Breast epithelium (tissue), 4 donors: ENCODE results near the gene HELZ. TPM values are rescaled to one million over a fixed set of nuclear protein-coding genes. Genes with fewer than 3 reads are reported as not detected.

Experiments
- DNase-seq, 2 donors: peaks; one replicate each; pipeline ENCODE4 v3.0.0-alpha.2; 2019; ENCODE audit warnings: low spot score in 2 of 2
- H3K27ac ChIP-seq, 2 donors: fragments of 200-600 bp; sonication (generic) in 1 of 2; one replicate each; pipeline ENCODE4 v1.5.1; 2016 to 2019; ENCODE audit warnings: mild to moderate bottlenecking in 1 of 2
- H3K27me3 ChIP-seq, 2 donors: fragments of 200-600 bp; sonication (generic) in 1 of 2; one replicate each; pipeline versions ENCODE4 v1.5.1 to v1.6.0; 2017 to 2019; ENCODE audit warnings: control low read depth in 1 of 2, mild to moderate bottlenecking in 1 of 2
- H3K36me3 ChIP-seq: fragments of 200-600 bp; one replicate; pipeline ENCODE4 v1.5.1; 2019
- H3K4me1 ChIP-seq, 2 donors: fragments of 200-600 bp; sonication (generic); one replicate each; pipeline ENCODE4 v1.5.1; 2016 to 2019; ENCODE audit warnings: control low read depth in 1 of 2
- H3K4me3 ChIP-seq, 3 donors: fragments of 200-600 bp; sonication (generic); 1 replicate in 2 of 3; 2 replicates in 1 of 3; pipeline ENCODE4 v1.5.1; 2016 to 2019; ENCODE audit warnings: mild to moderate bottlenecking in 3 of 3, moderate library complexity in 2 of 3
- H3K9me3 ChIP-seq, 2 donors: fragments of 200-600 bp; sonication (generic) in 1 of 2; one replicate each; pipeline ENCODE4 v1.5.1; 2016 to 2019; ENCODE audit warnings: control low read depth in 1 of 2
- CTCF ChIP-seq, 3 donors: fragments of 450-650 bp; IDR thresholded peaks; one replicate each; pipeline ENCODE4 v1.5.1; 2016 to 2017; ENCODE audit warnings: antibody characterized with exemption in 3 of 3, mild to moderate bottlenecking in 3 of 3, moderate library complexity in 3 of 3
- POLR2A ChIP-seq: fragments of 450-650 bp; IDR thresholded peaks from one replicate; pipeline ENCODE4 v1.6.1; 2016; ENCODE audit warnings: antibody characterized with exemption, mild to moderate bottlenecking, moderate library complexity
- POLR2AphosphoS5 ChIP-seq, 3 donors: sonication (generic); formaldehyde crosslinking; IDR thresholded peaks; one replicate each; pipeline ENCODE4 v1.6.1; 2017; ENCODE audit warnings: antibody characterized with exemption in 3 of 3
- intact Hi-C: fragments of 100-400 bp; cut with DNase I; formaldehyde crosslinking; loops from one replicate; pipeline ENCODE4 v1.15.1; 2023; ENCODE audit warnings: low total_unique reads
- total RNA-seq, 3 donors: library from RNA; depleted of rRNA; stranded (reverse); fragments of >200 nt; gene quantifications; one replicate each; pipeline ENCODE4 v1.1.0, GENCODE V29; 2016

HELZ gene
- total RNA-seq, 3 donors from 2014 or later, result 66.5 to 104 (median 79.8) TPM

GRCh38 chr17:67021743-67022450 lies 223.1 kb downstream of the HELZ start:
- intact Hi-C loops, result no loop called here
- Histone ChIP-seq H3K4me3 (no peak overlapping the region), H3K36me3 (no peaks in the 10 kb centered on the region), H3K4me1 (no peaks in the 10 kb centered on the region), H3K27me3 (no peaks in the 10 kb centered on the region), H3K27ac (no peak overlapping the region), H3K9me3 (no peaks in the 10 kb centered on the region)
- no peak for DNase-seq
- TF ChIP-seq CTCF (IDR thresholded peaks at IDR 0.05) (no peak), POLR2A (no peak), POLR2AphosphoS5 (IDR thresholded peaks at IDR 0.05) (no peak)

GRCh38 chr17:67021196-67021595 lies 223.8 kb downstream of the HELZ start:
- no peaks in the 10 kb centered on the region for H3K27me3 ChIP-seq
- TF ChIP-seq POLR2A (no peak), POLR2AphosphoS5 (IDR thresholded peaks at IDR 0.05) (no peak), CTCF (IDR thresholded peaks at IDR 0.05) (no peak)
- no peaks in the 10 kb centered on the region for H3K9me3 ChIP-seq
- no peak overlapping the region for H3K27ac ChIP-seq
- no peaks in the 10 kb centered on the region for H3K4me1 ChIP-seq
- H3K36me3 ChIP-seq, result no peaks in the 10 kb centered on the region
- intact Hi-C loops, result no loop called here
- H3K4me3 ChIP-seq, result no peak overlapping the region
- DNase-seq, result no peak

Other genes starting within 250 kb of the HELZ start
- gene CACNG1, start 200.6 kb downstream of the HELZ start, total RNA-seq, result not detected
- gene PSMD12, start 121.4 kb upstream of the HELZ start, total RNA-seq, result 10 to 100 TPM; 21.2 to 33.6 (median 30.5) TPM
- gene PITPNC1, start 132.1 kb upstream of the HELZ start, total RNA-seq, result 10 to 100 TPM; 11.0 to 17.7 (median 14.8) TPM